Loucy (cell line): Measurements from ENCODE around the gene PCYT2.

ENCODE experiments used
- H2AFZ ChIP-seq: fragments of 200-600 bp; sonication (generic); 2 replicates; pipeline ENCODE4 v1.6.0; 2016; ENCODE audit warnings: antibody characterized with exemption, mild to moderate bottlenecking, low read length, moderate library complexity
- H3F3A ChIP-seq: fragments of 200-600 bp; 2 replicates; pipeline ENCODE4 v1.6.0; 2016; ENCODE audit warnings: antibody characterized with exemption, low read depth, mild to moderate bottlenecking
- H3K27me3 ChIP-seq: fragments of 200-600 bp; sonication (generic); 2 replicates; pipeline ENCODE4 v1.6.1; 2014; ENCODE audit warnings: low read length, mild to moderate bottlenecking; ENCODE audit not compliant: insufficient read depth, poor library complexity, severe bottlenecking
- H3K36me3 ChIP-seq: fragments of 200-600 bp; sonication (generic); 2 replicates; pipeline ENCODE4 v1.6.1; 2016; ENCODE audit warnings: low read length; ENCODE audit not compliant: insufficient read depth
- H3K4me1 ChIP-seq: fragments of 200-600 bp; sonication (generic); 2 replicates; pipeline ENCODE4 v1.5.1; 2014; ENCODE audit warnings: low read length, mild to moderate bottlenecking; ENCODE audit not compliant: insufficient read depth, poor library complexity, severe bottlenecking
- H3K4me2 ChIP-seq: fragments of 200-600 bp; sonication (generic); 2 replicates; pipeline ENCODE4 v1.6.0; 2014; ENCODE audit warnings: antibody characterized with exemption, low read length, low read depth, mild to moderate bottlenecking; ENCODE audit not compliant: poor library complexity, severe bottlenecking
- H3K4me3 ChIP-seq: fragments of 200-600 bp; sonication (generic); 2 replicates; pipeline ENCODE4 v1.5.1; 2014; ENCODE audit warnings: low read length, mild to moderate bottlenecking, mixed read lengths; ENCODE audit not compliant: poor library complexity, severe bottlenecking
- H3K79me2 ChIP-seq: fragments of 200-600 bp; sonication (generic); 2 replicates; pipeline ENCODE4 v1.6.1; 2014; ENCODE audit warnings: low read length; ENCODE audit not compliant: insufficient read depth
- H3K9ac ChIP-seq: fragments of 200-600 bp; sonication (generic); 2 replicates; pipeline ENCODE4 v1.6.0; 2014; ENCODE audit warnings: mild to moderate bottlenecking, low read depth, low read length, moderate library complexity; ENCODE audit not compliant: poor library complexity, severe bottlenecking
- H3K9me2 ChIP-seq: fragments of 200-600 bp; sonication (generic); replicated peaks from 2 replicates; pipeline ENCODE4 v1.6.1; 2016; ENCODE audit warnings: low read depth, low read length, mixed read lengths
- H3K9me3 ChIP-seq: fragments of 200-600 bp; sonication (generic); 2 replicates; pipeline ENCODE4 v1.6.1; 2014; ENCODE audit warnings: mild to moderate bottlenecking, antibody characterized with exemption, low read length, low read depth; ENCODE audit not compliant: insufficient read depth
- H4K20me1 ChIP-seq: fragments of 200-600 bp; sonication (generic); 2 replicates; pipeline ENCODE4 v1.6.0; 2014; ENCODE audit warnings: antibody characterized with exemption, low read length, mild to moderate bottlenecking; ENCODE audit not compliant: insufficient read depth, poor library complexity, severe bottlenecking
- EZH2phosphoT487 ChIP-seq: fragments of 200-600 bp; IDR thresholded peaks from 2 replicates; pipeline ENCODE4 v1.6.1; 2018; ENCODE audit warnings: antibody characterized with exemption, mild to moderate bottlenecking, moderate library complexity, borderline replicate concordance
- TF ChIP-seq, protein P1 (sequence below): fragments of 200-600 bp; sonication (generic); conservative IDR thresholded peaks from 2 replicates; pipeline ENCODE4 v1.5.1; 2014; ENCODE audit warnings: mild to moderate bottlenecking, antibody characterized with exemption, low read length

Gene PCYT2

DNA sequence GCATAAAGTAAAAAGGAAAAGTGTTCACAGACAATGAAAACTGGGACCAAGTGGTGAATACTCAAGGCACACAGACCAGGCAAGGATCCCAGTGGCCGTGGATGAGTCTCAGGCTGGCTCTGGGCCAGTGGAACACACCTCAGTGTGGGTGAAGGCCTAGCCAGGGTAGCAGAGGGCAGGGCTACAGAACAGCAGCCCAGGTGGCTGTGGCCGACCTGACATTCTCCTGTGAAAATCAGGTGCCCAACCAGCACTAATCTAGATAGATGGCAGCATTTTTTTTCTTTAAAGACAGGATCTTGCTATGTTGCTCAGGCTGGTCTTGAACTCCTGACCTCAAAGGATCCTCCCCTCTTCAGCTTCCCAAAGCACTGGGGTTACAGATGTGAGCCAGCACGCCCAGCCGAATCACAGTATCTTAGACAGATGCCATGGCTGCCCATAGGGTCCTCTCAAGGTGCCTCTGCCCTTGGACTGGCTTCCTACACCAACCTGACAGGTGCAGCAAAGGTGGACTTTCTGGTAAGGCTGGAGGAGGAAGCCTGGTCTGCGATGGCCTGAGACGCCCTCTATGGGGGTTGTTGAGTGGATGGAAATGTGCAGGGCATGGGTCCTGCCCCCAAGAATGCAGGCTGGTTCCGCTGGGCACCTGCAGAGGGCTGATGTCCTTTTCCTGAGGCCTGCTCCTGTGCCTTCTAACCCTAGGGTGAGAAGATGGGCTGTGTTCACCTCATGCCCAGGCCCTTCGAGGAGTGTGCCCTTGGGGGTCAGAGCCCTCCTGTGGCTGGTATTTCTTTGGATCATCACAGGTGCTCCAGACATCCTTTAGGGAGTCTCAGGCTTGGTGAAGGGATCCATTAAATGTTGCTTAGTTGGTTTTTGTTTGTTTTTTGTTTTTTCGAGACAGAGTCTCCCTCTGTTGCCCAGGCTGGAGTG lies 47.1 kb downstream of the PCYT2 start:
- H3K9me3 ChIP-seq: no peaks in the 10 kb centered on the region
- peaks cover 19% of the 10 kb centered on the region for H3K4me1 ChIP-seq
- peak overlapping the region; percentile 87 for H3K4me2 ChIP-seq
- no peaks in the 10 kb centered on the region for H3K27me3 ChIP-seq
- no peak for TF ChIP-seq EZH2phosphoT487
- TF ChIP-seq, protein P1, sequence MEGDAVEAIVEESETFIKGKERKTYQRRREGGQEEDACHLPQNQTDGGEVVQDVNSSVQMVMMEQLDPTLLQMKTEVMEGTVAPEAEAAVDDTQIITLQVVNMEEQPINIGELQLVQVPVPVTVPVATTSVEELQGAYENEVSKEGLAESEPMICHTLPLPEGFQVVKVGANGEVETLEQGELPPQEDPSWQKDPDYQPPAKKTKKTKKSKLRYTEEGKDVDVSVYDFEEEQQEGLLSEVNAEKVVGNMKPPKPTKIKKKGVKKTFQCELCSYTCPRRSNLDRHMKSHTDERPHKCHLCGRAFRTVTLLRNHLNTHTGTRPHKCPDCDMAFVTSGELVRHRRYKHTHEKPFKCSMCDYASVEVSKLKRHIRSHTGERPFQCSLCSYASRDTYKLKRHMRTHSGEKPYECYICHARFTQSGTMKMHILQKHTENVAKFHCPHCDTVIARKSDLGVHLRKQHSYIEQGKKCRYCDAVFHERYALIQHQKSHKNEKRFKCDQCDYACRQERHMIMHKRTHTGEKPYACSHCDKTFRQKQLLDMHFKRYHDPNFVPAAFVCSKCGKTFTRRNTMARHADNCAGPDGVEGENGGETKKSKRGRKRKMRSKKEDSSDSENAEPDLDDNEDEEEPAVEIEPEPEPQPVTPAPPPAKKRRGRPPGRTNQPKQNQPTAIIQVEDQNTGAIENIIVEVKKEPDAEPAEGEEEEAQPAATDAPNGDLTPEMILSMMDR: peak; percentile 35; the same call in 1 of the 2 replicates
- H3K9ac ChIP-seq: peak overlapping the region; percentile 53
- peaks cover 36% of the 10 kb centered on the region for H4K20me1 ChIP-seq
- H3K4me3 ChIP-seq: peak overlapping the region; percentile 99
- no peaks in the 10 kb centered on the region for H3K9me2 ChIP-seq
- peaks cover 83% of the 10 kb centered on the region for H3K79me2 ChIP-seq
- peaks cover 16% of the 10 kb centered on the region for H3K36me3 ChIP-seq
- no peaks in the 10 kb centered on the region; the same call in 1 of the 2 replicates for H3F3A ChIP-seq
- no peak overlapping the region for H2AFZ ChIP-seq

- no peaks in the 10 kb centered on the region; the same call in 1 of the 2 replicates for H3F3A ChIP-seq
- H3K9me2 ChIP-seq: no peaks in the 10 kb centered on the region
- H3K4me1 ChIP-seq: peaks cover 25% of the 10 kb centered on the region
- H4K20me1 ChIP-seq: peaks cover 36% of the 10 kb centered on the region
- peak overlapping the region; percentile 87 for H3K4me2 ChIP-seq
- TF ChIP-seq, protein P1: no peak
- no peak for TF ChIP-seq EZH2phosphoT487
- no peaks in the 10 kb centered on the region for H3K9me3 ChIP-seq
- H3K4me3 ChIP-seq: peak overlapping the region; percentile 99
- no peak overlapping the region for H2AFZ ChIP-seq
- H3K27me3 ChIP-seq: no peaks in the 10 kb centered on the region
- H3K36me3 ChIP-seq: peaks cover 8% of the 10 kb centered on the region; the same call in 1 of the 2 replicates
- H3K79me2 ChIP-seq: peaks cover 83% of the 10 kb centered on the region
- H3K9ac ChIP-seq: peak overlapping the region; percentile 53
Observed at GRCh38 chr17:81863123-81863675, 48.0 kb downstream of the PCYT2 start.

- peak overlapping the region; percentile 75 for H2AFZ ChIP-seq
- peaks cover 32% of the 10 kb centered on the region for H3K4me1 ChIP-seq
- peak overlapping the region; percentile 94 for H3K9ac ChIP-seq
- TF ChIP-seq, protein P1: no peak
- no peak for TF ChIP-seq EZH2phosphoT487
- H3K79me2 ChIP-seq: peaks cover 87% of the 10 kb centered on the region
- peaks cover 39% of the 10 kb centered on the region for H4K20me1 ChIP-seq
- no peaks in the 10 kb centered on the region for H3K9me2 ChIP-seq
- H3K4me3 ChIP-seq: peak overlapping the region; percentile 99
- peaks cover 4% of the 10 kb centered on the region; the same call in 1 of the 2 replicates for H3K36me3 ChIP-seq
- H3F3A ChIP-seq: no peaks in the 10 kb centered on the region; the same call in 1 of the 2 replicates
- no peaks in the 10 kb centered on the region for H3K9me3 ChIP-seq
- no peaks in the 10 kb centered on the region for H3K27me3 ChIP-seq
- peak overlapping the region; percentile 87 for H3K4me2 ChIP-seq
Observed at GRCh38 chr17:81860756-81861568, 50.2 kb downstream of the PCYT2 start.
